DMS53 (cell line): Measurements from ENCODE around the gene POLE4.

Source experiments
- DNase-seq: peaks from one replicate; lab custom pipeline; 2025; lab: John Stamatoyannopoulos, UW

Gene POLE4

DNA sequence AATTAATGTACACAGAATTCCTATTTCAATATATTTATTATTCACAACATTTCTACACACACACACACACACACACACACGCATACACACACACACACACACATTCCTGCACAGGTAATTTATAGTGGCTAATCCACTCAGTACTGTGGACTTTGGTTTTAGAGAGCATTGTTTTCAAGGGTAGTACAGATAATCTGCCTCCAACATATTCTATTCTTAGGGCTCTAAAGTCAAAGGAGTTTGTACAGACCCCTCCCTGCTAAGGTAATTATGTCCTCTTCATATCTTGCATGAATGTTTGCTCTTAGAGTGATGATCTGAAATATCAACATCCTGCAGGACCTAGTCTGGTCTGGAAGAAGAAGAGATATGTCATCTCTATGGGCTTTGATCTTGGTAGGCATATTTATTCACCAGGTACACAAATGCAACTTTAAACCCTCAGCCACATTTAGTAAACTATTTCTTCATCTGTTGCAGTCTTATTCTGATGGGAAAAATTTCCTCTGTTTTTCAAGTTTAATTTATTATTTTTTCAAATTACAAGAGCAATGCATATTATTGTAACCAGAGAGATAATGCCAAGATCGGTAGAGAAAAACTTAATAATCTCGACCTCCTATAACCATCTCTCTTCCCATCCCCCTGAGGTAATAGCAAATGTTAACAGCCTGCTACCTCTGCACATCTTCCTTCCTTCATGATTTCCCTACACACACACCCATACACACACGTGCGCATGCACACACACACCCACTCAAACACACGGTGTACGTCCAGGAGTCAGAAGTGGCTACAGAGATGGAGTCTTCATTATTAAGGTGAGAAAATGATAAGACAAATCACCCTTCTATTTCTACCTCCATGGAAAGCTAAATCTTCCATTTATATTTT is 18.3 kb upstream of the POLE4 start:
- peak; percentile 51 for DNase-seq

DNA sequence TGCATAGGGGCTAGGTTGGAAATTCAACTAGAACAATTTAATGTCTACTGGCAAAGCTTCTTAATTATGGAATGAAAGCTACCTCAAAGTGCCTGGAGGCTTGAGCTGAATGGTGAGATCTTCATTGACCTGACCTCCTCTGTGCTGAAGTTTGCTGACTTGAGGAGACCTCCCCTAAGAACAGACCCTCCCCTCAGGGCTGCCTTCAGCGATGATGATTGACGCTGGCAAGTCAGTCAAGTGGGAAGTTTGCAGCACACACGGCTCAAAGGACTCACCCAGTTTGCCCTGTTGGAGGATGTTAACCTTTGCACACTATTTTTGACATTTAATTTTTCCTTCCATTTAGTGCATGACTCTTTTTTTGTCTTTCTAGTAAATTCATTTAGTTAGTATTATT is 17.2 kb upstream of the POLE4 start:
- DNase-seq, result no peak

DNA sequence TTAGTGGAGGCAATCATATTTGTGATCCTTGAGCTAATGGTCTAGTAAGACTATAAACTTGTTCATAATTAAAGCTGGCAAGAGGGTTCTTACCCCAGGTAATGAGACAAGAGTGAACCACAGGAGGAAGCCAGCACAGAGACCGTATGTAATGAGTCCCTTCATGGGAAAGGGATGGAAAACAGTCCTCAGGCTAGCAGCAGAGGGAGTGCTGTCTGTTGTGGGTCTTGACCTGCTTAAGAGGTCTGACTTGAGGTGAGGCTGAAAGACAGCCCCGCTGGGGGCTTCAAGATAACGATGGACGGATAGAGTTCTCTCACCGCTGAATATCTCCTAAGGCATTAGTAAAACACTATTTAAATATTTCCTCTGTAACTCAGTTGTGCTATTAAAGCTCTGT is 16.2 kb upstream of the POLE4 start:
- DNase-seq, result no peak

DNA sequence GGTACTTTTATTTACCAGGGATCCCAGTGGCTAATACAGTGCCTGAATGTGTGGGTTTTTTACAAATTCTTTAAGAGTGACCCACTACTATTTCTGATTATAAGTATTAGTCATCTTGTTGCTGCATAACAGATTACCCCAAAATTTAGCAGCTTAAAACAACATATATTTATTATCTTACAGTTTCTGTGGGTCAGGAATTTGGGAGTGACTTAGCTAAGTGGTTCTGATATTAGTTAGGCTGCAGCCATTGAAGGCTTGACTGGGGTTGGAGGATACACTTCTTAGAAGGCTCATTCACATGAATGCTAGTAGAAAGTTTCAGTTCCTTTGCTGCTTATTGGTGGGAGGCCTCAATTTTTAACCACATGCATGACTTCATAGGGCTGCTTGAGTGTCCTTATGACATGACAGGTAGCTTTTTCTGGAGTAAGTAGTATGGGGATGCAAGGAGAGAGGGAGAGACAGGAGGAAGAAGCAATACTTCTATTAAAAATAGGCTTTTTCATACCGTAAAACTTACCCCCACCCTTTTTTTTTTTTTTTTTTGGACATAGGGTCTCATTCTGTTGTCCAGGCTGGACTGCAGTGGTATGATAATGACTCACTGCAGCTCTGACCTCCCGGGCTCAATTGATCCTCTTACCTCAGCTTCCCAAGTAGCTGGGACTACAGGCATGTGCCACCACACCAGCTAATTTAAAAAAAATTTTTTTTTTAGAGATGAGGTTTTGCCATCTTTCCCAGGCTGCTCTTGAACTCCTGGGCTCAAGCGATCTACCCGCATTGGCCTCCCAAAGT is 13.3 kb upstream of the POLE4 start:
- DNase-seq, result no peak

DNA sequence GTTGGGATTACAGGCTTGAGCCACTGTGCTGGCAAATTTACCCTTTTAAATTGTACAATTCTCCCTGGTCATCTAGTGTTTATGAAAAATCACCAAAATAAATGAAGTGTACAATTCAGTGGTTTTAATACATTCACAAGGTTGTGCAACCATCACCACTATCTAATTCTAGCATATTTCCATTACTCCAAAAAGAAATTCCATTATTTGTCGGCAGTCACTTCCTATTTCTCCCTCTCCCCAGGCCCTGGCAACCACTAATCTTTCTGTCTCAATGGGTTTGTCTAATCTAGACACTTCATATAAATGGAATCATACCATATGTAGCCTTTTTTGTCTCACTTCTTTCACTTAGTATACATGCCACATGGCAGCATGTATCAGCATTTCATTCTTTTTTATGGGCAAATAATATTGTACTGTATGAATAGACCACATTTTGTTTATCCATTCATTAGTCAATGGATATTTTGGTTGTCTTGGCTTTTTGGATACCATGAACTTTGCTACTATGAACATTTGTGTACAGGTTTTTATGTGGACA is 12.6 kb upstream of the POLE4 start:
- no peak for DNase-seq

DNA sequence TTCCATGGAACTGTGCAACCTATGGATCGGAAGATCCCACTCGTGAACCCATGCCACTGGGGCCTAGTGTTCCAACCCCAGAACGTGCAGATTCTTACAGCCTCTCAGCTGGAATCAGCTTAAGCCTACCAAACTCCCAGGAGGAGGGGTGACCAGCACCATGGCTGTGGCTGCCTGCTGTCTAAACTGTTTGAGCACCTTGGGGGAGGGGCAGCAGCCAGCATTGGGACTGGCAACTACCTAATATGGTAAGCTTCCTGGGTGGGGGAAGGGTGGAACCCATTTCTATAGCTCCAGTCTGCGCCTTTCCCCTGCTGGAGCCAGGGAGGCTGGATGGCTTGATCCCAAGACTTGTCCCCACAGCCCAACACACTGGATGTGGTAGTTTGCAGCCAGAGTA is 10.7 kb upstream of the POLE4 start:
- DNase-seq, result peak; percentile 39

DNA sequence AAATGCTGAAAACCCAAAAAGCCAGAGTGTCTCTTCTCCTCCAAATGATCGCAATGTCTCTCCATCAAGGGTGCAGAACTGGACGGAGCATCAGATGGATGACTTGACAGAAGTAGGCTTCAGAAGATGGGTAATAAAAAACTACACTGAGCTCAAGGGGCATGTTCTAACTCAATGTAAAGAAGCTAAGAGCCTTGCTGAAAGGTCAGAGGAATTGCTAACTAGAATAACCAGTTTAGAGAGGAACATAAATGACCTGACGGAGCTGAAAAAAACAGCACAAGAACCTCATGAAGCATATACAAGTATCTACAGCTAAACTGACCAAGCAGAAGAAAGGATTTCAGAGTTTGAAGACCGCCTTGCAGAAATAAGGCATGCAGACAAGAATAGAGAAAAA is 9.7 kb upstream of the POLE4 start:
- DNase-seq, result peak; percentile 6

DNA sequence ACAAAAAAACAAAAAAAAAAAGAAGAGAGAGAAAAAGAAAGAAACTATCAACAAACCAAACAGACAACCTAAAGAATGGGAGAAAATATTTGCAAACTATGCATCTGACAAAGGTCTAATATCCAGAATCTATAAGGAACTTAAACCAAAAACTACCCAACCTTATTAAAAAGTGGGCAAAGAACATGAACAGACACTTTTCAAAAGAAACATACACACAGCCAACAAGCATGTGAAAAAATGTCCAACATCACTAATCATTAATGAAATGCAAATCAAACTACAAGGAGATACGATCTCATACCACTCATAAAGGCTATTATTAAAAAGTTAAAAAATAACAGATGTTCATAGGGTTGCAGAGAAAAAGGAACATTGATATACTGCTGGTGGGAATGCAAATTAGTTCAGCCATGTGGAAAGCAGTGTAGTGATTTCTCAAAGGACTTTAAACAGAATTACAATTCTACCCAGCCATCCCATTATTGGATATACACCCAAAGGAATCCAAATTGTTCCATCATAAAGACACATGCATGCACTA is 7.2 kb upstream of the POLE4 start:
- no peak for DNase-seq

DNA sequence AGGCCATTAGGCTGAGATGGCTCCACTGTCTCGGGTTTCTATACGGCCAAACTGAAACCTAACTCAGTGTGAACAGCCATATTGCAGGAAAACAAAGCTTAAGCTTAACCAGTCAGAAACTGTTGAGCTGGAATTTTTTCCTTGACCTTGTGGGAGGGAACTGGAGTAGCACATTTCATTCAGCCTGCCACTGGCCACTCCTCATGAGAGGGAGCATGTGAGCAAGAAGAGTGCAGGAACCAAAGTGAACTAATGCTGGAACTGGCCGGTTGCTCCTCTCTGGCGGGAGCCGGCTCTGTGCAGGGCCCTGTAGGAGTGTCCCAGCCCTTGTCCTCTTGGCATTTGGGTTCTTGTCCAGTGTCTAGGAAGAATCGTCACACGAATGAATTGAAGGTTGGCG is 5.9 kb upstream of the POLE4 start:
- peak; percentile 28 for DNase-seq

DNA sequence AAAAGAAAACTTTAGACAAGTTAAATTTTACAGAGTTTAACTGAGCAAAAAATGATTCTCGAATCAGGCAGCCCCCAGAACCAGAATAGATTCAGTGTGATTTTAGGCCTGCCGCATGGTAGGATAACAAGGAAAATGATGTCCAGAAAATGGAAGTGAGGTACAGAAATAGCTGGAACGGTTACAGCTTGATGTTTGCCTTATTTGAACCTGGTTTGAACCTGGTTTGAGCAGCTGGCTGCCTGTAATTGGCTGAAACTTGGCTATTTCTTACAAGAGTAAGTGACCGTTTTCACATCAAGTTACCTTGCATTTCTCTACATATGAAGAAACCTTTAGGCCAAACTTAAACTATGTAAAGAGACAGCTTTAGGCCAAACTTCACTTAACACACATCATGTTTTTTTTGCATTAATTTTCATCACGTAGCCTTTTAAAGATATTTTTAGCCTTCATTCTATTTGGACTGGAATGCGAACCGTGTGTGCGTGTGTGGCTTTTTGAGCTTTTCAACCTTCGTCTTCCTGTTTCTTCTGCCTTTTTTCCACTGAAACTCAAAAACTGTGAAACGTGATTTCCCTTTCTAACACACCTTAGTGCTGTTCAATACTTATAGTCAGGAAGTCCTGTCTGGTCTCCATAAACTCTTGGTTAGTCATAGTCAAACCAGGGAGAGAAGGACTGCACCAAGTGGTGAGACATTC is 4.5 kb upstream of the POLE4 start:
- DNase-seq, result no peak

DNA sequence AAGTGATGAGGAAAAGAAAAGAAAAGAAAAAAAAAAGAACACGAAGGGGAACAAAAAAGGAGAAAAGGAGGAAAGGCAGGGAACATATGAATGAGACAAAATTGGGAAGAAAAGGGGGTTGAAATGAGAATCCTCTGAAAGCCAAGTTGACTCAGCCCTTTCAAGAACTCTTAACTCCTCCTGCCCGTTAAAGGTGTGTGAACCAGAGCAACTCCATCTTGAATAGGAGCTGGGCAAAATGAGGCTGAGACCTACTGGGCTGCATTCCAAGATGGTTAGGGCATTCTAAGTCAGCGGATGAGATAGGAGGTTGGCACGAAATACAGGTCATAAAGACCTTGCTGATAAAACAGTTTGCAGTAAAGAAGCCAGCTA is 4.0 kb upstream of the POLE4 start:
- DNase-seq, result no peak

DNA sequence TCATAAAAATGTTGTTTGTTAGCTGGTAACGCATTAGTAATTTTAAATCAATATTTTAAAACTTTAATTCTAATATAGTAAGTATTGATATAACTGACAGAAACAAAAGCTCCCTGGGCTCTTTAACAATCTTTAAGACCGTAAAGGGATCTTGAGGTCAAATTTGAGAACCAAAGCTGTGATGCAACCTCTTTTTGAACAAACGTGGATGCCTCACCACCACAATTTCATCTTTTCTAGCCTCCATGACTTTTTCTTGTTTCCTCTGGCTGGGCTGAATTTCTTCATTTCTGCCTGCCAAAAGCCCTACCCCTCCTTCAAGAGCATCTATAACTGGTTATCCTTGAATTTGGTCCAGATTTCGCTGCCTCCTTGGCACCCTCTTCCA is 563 bp upstream of the POLE4 start:
- DNase-seq, result no peak

DNA sequence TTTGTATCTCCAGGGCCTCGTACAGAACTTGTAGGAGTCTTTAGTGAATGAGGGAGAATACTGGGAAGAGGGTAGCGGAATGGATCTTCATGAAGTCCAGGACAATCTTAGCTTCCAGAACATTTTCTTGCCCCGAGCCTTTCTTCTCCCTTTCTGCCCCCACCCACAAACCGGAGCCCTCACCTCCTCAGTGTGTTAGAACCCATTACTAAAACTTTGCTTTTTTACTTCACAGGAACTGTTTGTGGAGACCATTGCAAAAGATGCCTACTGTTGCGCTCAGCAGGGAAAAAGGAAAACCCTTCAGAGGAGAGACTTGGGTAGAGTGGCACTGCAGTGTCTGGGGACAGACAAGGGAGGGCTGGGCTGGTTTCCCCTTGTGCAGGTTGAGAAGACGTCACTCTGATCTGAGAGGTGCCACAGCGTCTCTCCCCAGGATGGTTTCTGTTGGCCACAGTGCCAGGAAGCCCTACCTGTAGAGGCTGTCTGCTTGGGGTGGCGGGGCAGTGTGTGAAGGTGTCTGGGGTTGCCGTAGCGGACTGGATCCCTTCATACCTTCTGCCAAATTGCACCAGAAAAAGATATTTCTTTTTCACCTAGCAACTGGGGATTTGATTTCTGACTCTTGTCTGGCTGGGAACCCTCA is 786 bp downstream of the POLE4 start:
- DNase-seq, result peak; percentile 29

DNA sequence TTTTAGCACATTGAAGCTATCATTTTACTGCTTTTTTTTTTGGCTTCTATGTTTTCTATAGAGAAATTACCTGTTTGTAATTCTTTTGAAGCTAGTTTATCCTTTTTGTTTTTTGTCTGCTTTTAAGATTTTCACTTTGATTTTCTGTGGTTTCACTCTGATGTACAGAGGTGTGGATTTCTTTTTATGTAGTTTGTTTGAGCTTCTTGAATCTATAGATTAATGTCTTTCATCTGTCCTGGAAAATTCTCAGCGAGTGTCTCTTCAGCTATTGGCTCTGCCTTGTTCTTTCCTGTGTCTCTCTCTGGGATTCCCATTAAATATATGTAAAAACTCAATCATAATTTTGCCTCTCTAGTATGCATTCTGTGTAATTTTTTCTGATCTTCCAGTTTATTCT is 8.4 kb downstream of the POLE4 start:
- no peak for DNase-seq

DNA sequence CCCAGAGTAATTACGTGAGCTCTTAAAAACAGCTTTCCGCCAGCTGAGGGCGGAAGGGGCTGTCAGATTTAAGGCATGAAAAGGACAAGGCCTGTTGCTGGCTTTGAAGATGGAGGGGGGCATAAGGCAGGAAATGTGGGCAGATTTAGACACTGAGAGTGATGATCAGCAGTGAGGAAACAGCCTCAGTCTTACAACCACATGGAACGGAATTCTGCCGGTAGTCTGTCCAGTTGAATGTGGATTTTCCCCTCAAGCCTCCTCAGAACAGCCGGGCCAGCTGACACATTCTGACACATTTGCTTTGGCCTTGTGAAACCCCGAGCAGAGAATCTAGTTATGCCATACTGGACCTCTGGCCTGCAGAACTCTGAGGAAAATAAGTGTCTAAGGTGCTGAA is 16.6 kb downstream of the POLE4 start:
- DNase-seq, result no peak

DNA sequence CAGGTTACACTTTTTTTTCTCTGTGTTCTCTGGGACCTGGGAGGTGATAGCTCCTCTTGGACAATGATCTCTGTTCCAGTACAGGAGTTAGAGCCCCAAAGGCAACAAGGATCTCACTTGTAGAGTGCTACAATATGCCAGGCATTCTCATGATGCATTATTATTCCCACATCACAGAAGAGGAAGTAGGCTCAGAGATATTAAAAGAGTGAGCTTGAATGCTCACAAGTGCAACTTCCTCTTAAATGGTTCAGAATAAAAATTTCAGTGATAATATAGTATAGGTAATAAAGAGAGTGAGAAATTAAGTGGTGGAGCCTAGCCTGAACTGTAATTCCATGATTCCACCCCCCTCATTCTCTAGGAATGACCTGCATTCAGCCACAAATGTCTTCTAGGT is 21.4 kb downstream of the POLE4 start:
- DNase-seq, result no peak

DNA sequence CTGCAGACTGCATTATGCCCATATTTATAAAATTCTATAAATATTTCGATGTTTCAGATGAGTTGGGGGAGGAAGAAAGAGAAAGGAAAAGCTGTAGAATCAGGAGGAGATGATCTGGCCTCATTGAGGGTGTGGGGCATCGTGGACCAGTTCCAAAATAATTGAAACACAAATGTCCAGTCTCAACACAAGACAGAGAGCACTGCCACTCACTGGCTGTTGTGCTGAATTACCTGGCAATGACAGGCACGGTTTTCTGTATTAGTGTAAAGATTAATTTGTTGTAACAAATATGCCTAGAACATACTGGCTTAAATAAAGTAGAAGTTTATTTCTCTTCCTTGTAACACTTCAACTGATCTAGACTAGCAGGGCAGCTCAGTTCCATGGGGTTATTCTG is 24.1 kb downstream of the POLE4 start:
- peak; percentile 14 for DNase-seq

DNA sequence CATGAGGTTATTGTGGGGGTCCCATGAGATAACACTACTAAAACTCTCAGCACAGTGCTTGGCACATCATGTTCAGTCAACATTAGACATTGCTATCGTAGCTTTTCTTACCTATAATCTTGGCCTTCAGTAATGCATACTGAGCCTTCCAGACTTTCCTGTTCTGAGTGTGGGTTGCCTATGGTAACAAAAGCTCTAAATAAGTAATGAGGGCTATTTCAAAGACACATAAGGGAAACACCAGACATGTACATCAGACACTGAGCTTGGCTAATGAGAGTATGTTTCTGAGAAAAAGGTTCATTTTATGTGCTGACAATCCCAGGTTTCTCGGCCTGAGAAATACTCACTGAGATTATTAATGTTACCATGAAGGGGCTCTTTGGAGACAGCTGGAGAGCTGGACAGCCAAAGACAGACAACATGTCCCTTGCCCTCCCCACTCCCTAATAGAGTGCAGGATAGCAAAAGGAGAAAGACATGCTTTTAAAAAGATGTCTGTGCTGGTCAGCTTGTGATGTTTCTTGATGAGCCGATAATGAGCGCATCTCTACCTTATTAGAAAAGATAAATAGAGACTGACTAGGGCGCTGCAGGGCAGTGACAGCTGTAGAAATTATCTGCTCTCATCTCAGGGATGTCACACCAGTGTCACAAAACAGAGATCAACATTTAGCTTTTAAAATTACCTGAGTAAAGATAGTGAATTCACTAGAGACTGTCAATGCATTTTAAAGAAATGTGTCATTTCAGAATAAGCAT is 25.4 kb downstream of the POLE4 start:
- DNase-seq, result no peak

DNA sequence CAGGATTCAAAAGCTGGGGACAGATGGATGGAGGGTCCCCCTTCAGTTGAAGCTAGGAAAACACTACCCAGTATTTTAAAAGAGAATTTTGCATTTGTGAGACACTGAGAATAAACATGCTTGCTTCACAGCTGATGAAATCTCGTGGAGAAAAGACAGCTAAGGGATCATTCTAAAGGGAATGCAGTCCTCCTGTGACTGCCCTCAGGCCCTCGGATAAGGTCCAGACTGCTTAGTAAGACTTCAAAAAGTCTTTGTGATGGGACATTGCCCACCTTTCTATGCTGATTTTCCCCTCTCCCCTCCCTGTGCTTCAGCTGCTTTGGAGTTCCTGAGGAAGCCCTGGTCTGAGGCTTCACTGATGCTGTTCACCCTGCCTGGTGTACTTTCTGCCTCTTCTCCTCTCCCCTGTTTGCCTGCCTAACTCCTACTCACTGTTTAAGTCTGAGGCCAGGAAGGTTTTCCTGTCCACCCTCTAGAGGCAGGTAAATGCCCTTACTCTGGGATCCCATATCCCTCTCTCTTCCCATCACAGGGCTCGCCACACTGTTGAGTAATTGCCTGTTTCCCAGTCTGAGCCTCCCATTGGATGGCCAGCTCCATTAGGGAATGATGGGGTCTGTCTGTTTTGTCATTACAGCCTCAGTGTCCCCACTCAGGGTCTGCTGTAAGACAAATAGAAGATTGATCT is 26.6 kb downstream of the POLE4 start:
- DNase-seq, result no peak

DNA sequence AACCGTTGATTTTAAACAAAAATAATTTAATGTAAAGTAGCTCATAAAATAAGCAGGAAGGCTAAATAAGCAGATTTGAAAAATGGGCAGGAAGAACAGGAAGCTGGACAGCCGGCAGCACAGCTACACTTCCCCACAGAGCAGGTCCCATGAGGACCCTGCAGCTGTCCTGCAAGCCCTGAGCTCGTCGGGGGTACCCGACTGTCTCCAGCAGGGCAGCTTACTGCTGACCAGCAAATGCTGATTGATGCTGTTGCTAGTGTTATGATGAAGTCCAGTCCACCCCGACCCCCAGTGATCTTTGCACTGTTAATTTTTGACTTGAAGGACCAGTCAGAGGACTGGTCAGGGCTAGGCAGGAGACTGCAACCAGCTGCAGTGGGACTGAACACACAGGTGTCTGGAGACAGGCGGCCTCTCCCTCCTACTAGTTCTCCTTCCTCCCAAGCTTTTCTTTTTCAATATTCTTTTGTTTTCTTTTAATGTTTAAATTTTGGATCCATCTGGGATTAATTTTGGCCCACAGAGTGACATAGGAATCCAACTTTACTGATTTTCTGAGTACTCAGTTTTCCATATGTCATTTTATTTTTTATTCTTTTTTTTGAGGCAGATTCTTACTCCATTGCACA is 27.7 kb downstream of the POLE4 start:
- DNase-seq, result no peak
